T1000 (cell line): ENCODE results near the gene SOCS3.
"Not testable (repeated sequence)": the region's sequence is repeated elsewhere in the genome, so short reads cannot be mapped to it uniquely, and the experiment has no call there.

Experiments
- DNase-seq: peaks from one replicate; lab custom pipeline; 2025; ENCODE audit warnings: mixed read lengths; lab: John Stamatoyannopoulos, UW

The SOCS3 gene

GRCh38 chr17:78348055-78348770, 11.7 kb downstream of the SOCS3 start:
- DNase-seq, result no peak

- DNase-seq, result no peak
Measured at GRCh38 chr17:78347453-78347852, 12.4 kb downstream of the SOCS3 start.

- peak; percentile 22 for DNase-seq
Measured at GRCh38 chr17:78346605-78347250, 13.1 kb downstream of the SOCS3 start.

GRCh38 chr17:78345791-78346494, 13.9 kb downstream of the SOCS3 start:
- no peak for DNase-seq

- DNase-seq, result no peak
Measured at GRCh38 chr17:78345172-78345571, 14.7 kb downstream of the SOCS3 start.

GRCh38 chr17:78344666-78345065, 15.2 kb downstream of the SOCS3 start:
- DNase-seq, result no peak

GRCh38 chr17:78343543-78344201, 16.2 kb downstream of the SOCS3 start:
- DNase-seq, result no peak

GRCh38 chr17:78343187-78343542, 16.7 kb downstream of the SOCS3 start:
- peak; percentile 77 for DNase-seq

GRCh38 chr17:78342449-78343186, 17.3 kb downstream of the SOCS3 start:
- DNase-seq, result peak; percentile 77

GRCh38 chr17:78341559-78342448, 18.1 kb downstream of the SOCS3 start:
- peak; percentile 64 for DNase-seq

- DNase-seq, result no peak
Measured at GRCh38 chr17:78340183-78340955, 19.5 kb downstream of the SOCS3 start.

- DNase-seq, result no peak
Measured at GRCh38 chr17:78338486-78339259, 21.2 kb downstream of the SOCS3 start.

- peak; percentile 82 for DNase-seq
Measured at GRCh38 chr17:78337244-78338109, 22.4 kb downstream of the SOCS3 start.

GRCh38 chr17:78335209-78335608, 24.7 kb downstream of the SOCS3 start:
- DNase-seq, result no peak

GRCh38 chr17:78332991-78333390, 26.9 kb downstream of the SOCS3 start:
- no peak for DNase-seq

- DNase-seq, result not testable (repeated sequence)
Measured at GRCh38 chr17:78331355-78331754, 28.5 kb downstream of the SOCS3 start.

- peak; percentile 76 for DNase-seq
Measured at GRCh38 chr17:78330570-78331224, 29.2 kb downstream of the SOCS3 start.
